ENCODE results near the gene GBE1. TPM values are rescaled to one million over a fixed set of nuclear protein-coding genes. Genes with fewer than 3 reads are reported as not detected.

The GBE1 gene
- total RNA-seq, 1 donor from 2014 or later = 25.0 TPM

DNA sequence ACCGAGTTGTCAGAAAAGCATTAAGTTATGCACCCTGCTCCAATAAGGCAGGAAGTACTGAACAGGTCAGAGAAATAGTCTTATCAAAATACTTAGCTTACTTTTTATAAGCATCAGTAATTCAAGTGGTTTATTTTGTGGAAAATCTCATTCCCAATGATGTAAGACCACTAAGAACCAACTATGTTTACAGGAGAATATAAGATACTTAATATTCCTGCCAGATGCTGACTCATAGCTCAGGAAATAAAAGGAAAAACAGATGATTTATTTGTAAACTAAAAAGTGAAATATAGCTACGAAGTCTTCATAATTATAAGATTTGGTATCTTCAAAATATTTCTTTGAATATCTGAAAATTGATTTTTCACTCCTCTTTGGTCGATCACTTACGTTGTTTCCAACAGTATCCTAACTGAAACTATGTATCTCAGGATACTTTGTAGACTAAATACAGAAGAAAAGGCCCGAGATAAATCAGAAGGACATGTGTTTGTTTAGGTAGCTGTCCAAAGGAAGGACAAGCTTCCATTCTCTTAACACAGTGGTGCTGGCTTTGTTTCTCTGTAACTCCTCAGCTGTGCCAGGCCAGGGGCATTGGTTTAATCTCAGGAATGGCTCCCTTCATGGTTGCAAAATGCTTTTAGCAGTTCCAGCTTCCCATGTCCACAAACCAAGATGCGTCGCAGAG, 295.8 kb downstream of the GBE1 start:
- TF ChIP-seq, protein P1, sequence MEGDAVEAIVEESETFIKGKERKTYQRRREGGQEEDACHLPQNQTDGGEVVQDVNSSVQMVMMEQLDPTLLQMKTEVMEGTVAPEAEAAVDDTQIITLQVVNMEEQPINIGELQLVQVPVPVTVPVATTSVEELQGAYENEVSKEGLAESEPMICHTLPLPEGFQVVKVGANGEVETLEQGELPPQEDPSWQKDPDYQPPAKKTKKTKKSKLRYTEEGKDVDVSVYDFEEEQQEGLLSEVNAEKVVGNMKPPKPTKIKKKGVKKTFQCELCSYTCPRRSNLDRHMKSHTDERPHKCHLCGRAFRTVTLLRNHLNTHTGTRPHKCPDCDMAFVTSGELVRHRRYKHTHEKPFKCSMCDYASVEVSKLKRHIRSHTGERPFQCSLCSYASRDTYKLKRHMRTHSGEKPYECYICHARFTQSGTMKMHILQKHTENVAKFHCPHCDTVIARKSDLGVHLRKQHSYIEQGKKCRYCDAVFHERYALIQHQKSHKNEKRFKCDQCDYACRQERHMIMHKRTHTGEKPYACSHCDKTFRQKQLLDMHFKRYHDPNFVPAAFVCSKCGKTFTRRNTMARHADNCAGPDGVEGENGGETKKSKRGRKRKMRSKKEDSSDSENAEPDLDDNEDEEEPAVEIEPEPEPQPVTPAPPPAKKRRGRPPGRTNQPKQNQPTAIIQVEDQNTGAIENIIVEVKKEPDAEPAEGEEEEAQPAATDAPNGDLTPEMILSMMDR (IDR thresholded peaks at IDR 0.05) = no peak
- TF ChIP-seq POLR2AphosphoS5 (IDR thresholded peaks at IDR 0.05; ENCODE audit: insufficient read depth in 1 of 2, low read depth in 1 of 2) = no peak
- TF ChIP-seq POLR2A (IDR thresholded peaks at IDR 0.05) = no peak

DNA sequence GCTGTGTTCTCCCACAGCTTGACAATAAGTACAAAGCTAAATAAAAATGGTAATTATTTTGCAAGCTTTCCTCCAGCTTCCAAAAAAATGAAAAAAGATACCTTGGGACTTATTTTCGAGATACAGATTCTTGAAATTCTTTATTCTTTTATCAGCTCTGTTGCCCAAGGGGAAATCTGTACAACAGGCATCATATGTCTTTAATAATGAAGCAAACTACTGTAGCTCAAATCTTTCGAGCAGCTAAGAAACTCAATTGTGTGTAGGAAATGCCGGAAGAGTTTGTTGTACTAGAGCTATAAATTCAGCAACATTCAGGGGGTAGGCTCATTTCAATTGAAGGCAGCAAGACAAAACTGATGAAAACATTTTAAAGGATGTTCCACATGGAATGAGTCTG, 297.7 kb downstream of the GBE1 start:
- Histone ChIP-seq H3K27me3 (no peaks in the 10 kb centered on the region), H3K4me3 (no peak overlapping the region), H3K36me3 (no peaks in the 10 kb centered on the region), H3K4me1 (no peaks in the 10 kb centered on the region), H3K9me3 (no peaks in the 10 kb centered on the region), H3K27ac (no peak overlapping the region)
- intact Hi-C loops (cut with DNase I) = no loop called here
- TF ChIP-seq POLR2AphosphoS5 (IDR thresholded peaks at IDR 0.05; ENCODE audit: insufficient read depth in 1 of 2, low read depth in 1 of 2) (no peak), POLR2A (IDR thresholded peaks at IDR 0.05) (no peak)
- TF ChIP-seq, protein P1 (IDR thresholded peaks at IDR 0.05) = no peak
- DNase-seq (ENCODE audit: extremely low spot score in 2 of 2) = no peak

More for the DNA sequence above, 295.8 kb downstream of the GBE1 start:
- intact Hi-C loops (cut with DNase I) = no loop called here
- no peaks in the 10 kb centered on the region for H3K36me3 ChIP-seq
- no peaks in the 10 kb centered on the region for H3K9me3 ChIP-seq
- H3K27ac ChIP-seq = no peak overlapping the region
- H3K4me3 ChIP-seq = no peak overlapping the region
- H3K4me1 ChIP-seq = no peaks in the 10 kb centered on the region
- no peak for DNase-seq (ENCODE audit: extremely low spot score in 2 of 2)
- no peaks in the 10 kb centered on the region for H3K27me3 ChIP-seq

DNA sequence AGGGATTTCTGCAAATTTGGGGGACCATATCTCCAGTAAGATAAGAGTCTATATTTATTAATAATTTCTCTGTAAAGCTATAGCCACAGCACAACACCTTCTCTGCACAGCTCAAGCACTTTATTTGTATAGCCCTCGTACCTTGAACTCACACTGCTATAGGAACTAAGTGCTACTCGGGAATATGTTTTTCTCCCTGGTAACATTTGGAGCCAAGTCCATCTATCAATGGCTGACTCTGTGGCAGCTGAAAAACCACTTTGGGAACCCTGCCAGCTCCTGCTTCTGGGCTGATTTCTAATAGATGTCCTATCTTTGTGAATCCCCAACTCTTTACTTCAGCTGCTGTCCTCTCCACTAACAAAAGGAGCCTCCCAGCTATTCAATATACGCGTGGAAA, 298.5 kb downstream of the GBE1 start:
- Histone ChIP-seq H3K4me3 (no peak overlapping the region), H3K27ac (no peak overlapping the region), H3K9me3 (no peaks in the 10 kb centered on the region), H3K4me1 (no peaks in the 10 kb centered on the region), H3K36me3 (no peaks in the 10 kb centered on the region), H3K27me3 (no peaks in the 10 kb centered on the region)
- DNase-seq (ENCODE audit: extremely low spot score in 2 of 2) = no peak
- TF ChIP-seq POLR2A (IDR thresholded peaks at IDR 0.05) (no peak), POLR2AphosphoS5 (IDR thresholded peaks at IDR 0.05; ENCODE audit: insufficient read depth in 1 of 2, low read depth in 1 of 2) (no peak)
- TF ChIP-seq, protein P1 (IDR thresholded peaks at IDR 0.05) = no peak
- intact Hi-C loops (cut with DNase I) = no loop called here

DNA sequence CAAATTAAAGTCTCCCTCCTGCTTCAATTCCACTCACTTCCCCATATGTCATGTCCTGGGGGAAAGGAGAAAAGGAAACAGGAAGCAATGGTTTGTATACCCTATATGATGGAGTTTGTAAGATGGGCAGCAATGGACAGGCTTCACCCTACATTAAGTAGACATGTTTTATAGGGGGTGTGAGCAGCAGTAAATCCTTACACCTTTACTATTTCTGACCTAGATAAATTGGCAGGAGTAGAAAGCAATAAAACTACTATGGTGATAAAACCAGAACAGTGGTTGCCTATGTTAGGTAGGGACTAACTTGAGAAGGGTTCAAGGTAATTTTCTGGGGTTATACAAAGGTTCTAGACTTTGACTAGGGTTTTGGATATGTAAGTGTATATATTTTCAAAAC, 301.7 kb downstream of the GBE1 start:
- intact Hi-C loops (cut with DNase I) = no loop called here
- no peak overlapping the region for H3K27ac ChIP-seq
- H3K36me3 ChIP-seq = no peaks in the 10 kb centered on the region
- no peak for DNase-seq (ENCODE audit: extremely low spot score in 2 of 2)
- no peaks in the 10 kb centered on the region for H3K9me3 ChIP-seq
- no peaks in the 10 kb centered on the region for H3K4me1 ChIP-seq
- no peaks in the 10 kb centered on the region for H3K27me3 ChIP-seq
- H3K4me3 ChIP-seq = no peak overlapping the region
- TF ChIP-seq, protein P1 (IDR thresholded peaks at IDR 0.05) = no peak
- no peak for TF ChIP-seq POLR2A (IDR thresholded peaks at IDR 0.05)

DNA sequence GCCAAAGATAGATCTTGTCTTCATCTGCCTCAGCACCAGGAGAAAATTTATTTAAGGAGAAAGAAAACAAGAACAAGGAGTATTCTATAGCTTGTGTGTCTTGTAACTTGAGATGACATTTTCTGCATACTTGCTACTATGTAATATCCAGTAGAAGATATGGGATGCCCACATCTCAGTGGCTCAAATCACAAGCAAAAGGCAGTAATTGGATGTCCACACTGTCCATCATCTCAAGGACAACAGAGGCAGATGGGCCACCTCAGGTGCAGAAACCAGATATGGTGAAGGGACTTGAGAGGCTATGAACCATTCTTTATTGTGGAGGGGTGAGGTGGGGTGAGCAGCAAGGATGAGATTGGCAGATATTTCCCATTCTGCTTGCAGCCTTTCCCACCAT, 309.0 kb downstream of the GBE1 start:
- no peaks in the 10 kb centered on the region for H3K4me1 ChIP-seq
- intact Hi-C loops (cut with DNase I) = no loop called here
- TF ChIP-seq POLR2A (IDR thresholded peaks at IDR 0.05) = no peak
- TF ChIP-seq, protein P1 (IDR thresholded peaks at IDR 0.05) = no peak
- no peak for TF ChIP-seq POLR2AphosphoS5 (IDR thresholded peaks at IDR 0.05; ENCODE audit: insufficient read depth in 1 of 2, low read depth in 1 of 2)
- H3K4me3 ChIP-seq = no peak overlapping the region
- no peak for DNase-seq (ENCODE audit: extremely low spot score in 2 of 2)
- H3K27me3 ChIP-seq = no peaks in the 10 kb centered on the region
- H3K9me3 ChIP-seq = no peaks in the 10 kb centered on the region
- H3K27ac ChIP-seq = no peak overlapping the region
- H3K36me3 ChIP-seq = no peaks in the 10 kb centered on the region

Measured in vagina (tissue), 2 donors.